SHP77 (cell line): ENCODE results near the gene TMPRSS11D.

Source experiments
- DNase-seq, 2 experiments: peaks; one replicate each; lab custom pipeline; 2025; lab: John Stamatoyannopoulos, UW

Gene TMPRSS11D, protein sequence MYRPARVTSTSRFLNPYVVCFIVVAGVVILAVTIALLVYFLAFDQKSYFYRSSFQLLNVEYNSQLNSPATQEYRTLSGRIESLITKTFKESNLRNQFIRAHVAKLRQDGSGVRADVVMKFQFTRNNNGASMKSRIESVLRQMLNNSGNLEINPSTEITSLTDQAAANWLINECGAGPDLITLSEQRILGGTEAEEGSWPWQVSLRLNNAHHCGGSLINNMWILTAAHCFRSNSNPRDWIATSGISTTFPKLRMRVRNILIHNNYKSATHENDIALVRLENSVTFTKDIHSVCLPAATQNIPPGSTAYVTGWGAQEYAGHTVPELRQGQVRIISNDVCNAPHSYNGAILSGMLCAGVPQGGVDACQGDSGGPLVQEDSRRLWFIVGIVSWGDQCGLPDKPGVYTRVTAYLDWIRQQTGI

GRCh38 chr4:67883902-67884301, at the start of gene TMPRSS11D:
Gene TMPRSS11D (minus strand): TSS chr4:67884002. CDS start chr4:67883933, 69 bp downstream.
- no peak for DNase-seq

DNA sequence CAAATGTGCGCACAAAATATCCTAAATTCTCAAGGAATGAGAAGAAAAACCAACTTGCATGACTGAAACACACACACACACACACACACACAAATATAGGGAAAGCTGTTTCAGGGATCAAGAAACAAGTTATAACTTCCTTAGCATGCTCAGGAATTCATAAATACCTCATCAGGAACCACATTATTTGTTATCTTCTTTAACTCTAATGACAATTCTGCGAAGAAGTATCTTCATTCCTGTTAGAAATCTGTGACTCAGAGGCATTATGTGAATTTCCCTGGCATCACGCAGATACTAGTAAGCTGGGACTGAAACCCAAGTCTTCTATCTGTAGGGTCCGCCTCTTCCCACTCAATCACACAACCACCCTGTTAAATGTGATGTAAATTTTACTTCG, 49.2 kb upstream of the TMPRSS11D start:
- DNase-seq = no peak

GRCh38 chr4:67931256-67931655, 47.5 kb upstream of the TMPRSS11D start:
- no peak for DNase-seq

DNA sequence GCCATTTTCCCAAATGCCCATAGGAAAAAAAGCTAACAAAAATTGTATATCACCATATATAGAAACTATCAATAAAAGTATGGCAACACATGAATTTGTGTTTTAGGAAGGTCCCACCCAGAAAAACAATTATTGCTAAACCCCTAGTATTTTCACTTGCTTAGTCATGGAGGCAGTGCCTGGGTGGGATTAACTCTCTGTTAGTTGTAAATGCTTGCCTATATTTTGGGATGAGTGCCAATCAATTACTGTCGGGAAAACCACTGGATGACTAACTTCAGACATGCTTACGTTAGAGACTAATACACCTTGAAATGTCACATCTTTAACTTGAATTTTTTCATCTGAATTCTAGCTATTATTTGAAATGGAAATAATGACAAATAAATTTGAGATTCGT, 45.6 kb upstream of the TMPRSS11D start:
- DNase-seq = no peak

- no peak for DNase-seq
Measured at GRCh38 chr4:67928546-67928945, 44.7 kb upstream of the TMPRSS11D start.

GRCh38 chr4:67927251-67927650, 43.4 kb upstream of the TMPRSS11D start:
- DNase-seq = no peak

DNA sequence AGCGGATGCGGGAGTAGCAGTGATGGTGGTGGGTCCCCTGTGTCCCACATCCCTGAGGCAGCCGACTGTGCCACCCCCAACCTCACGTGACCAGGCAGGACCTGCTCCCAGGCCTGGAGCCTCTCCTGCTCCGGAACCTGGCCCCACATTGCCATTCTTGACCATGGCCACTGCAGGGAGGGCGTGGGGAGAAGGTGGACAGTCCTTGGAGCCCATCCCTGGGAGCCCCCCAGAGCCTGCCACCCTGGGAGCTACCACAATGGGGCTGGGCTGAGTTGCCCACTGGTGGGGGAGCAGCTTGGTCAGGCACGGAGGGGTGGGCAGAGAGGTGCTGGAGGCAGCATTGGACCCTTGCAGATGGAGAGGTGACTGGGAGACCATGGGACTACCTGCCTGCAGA, 42.7 kb upstream of the TMPRSS11D start:
- DNase-seq = no peak

DNA sequence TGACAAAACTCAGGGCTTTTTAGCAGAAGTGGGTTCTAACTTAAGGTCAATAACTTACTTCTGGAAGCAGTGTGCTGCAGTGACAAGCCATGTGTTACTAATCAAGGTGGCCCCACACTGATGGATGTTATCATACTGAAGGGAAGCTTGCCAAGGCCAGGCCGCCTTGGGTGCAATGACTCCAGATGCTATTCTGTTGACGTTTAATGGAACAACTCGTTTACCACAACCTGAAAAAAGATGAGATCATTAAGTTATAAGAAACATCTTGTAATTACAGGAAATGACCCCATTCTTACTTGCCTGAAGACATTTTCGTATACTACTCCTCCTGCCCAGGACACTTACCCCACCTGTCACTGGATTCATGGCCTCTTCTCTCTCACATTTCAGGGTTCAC, 38.9 kb upstream of the TMPRSS11D start:
- DNase-seq = no peak

DNA sequence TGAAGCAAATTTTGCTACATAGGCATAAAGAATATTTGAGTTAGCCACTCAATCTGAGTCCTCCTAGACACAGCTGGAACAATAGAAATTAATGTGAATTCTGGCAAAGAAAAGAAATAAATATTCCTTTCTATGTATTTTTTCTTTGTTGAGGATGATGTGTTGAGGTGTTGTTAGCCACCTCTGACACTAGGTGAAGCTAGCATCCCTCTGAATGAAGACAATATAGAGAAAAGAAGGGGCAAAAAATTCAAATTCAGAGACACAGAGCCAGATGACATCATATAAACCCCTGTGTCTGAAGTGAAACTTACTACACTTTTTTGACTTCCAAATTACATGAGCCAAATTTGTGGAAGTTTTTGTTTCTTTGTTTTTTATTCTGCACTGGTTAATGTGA, 34.6 kb upstream of the TMPRSS11D start:
- DNase-seq = no peak

DNA sequence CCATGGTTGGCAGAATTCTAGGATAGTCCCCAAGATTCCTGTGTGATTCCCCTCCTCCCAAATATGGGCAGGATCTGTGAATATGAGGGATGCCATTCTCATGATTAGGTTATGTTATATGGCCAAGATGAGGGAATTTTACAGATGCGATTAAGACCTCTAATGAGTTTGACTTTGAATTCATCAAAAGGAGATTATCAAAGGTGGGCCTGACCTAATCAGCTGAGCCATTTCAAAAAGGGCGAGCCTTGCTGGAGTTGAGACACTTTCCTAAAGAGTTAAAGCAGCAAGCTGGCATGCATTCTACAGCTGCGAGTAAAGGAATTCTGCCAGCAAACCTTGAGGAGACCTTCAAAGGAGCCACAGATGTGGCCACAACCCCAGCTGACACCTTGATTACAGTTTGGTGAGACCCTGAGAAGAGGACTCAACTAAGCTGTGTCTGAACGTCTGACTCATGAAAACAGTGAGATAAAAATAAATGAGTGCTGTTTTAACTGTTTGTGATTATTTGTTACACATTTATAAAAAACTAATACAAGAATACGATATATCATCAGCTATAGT, 31.7 kb upstream of the TMPRSS11D start:
- DNase-seq = no peak

DNA sequence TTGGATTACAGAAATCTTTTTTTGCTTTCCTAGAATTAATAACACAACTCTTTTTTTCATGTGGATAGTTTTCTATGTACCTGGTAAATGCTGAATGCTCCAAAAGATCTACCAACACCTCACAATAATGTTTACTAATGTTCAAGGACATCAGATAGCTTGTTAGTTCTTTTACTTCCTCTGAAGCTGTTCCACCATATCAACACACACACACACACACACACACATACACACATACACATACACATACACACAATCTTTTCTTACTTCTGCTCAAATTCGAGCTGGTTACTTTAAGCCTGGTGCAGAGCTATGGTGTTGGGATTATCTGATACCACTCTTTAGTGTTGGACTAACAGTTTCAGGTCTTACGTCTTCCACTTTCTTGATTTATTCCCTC, 28.3 kb upstream of the TMPRSS11D start:
- no peak for DNase-seq

DNA sequence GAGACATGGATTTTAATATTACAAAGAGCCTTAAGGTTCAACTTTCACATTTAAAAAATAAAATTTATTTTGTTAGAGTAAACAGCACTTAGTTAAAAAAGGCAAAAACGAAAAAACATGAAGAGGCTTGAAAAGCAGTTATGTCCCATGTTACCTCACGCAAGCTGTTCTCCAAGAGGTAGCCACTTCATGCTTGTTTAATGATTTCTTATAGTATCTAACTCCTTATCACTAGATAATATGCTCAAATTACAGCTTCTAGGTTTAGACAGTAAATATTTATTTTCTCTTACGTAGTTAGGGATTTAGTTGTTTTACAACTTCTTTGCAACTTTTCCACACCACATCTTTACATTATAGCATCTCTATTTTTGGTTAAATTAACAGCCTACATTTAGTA, 27.8 kb upstream of the TMPRSS11D start:
- DNase-seq = no peak

DNA sequence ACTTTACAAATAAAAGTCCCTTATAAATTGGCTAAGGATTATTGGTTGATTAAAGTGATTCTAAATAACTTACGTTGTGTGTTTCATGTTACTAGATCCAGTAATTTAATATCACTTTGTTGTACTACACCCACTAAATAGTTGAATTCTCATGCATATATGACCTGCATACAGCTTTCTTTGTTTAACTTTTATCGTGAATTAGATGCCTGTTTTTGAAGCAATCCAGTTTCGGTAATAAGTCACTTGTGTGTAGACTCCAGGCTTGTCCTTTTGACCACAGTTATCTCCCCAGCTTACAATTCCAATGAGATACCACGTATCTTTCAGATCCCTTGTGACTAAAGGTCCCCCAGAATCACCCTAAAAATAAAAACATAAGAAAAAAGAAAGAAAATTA, 27.3 kb upstream of the TMPRSS11D start:
- DNase-seq = no peak

DNA sequence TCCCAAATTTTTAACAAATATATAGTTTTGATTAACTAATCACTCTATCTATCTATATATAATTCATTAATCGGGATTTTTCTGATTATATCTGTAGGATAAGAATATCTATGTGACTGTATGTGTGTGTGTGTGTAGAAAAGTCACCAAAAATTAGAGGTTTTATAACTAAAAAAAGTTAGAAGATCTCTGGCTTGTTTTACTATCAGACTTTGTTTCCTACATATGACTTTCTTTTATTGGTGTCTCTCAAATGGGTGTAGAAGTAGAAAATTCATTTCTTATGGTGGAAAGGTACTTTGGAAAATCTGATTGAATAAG, 26.7 kb upstream of the TMPRSS11D start:
- no peak for DNase-seq

DNA sequence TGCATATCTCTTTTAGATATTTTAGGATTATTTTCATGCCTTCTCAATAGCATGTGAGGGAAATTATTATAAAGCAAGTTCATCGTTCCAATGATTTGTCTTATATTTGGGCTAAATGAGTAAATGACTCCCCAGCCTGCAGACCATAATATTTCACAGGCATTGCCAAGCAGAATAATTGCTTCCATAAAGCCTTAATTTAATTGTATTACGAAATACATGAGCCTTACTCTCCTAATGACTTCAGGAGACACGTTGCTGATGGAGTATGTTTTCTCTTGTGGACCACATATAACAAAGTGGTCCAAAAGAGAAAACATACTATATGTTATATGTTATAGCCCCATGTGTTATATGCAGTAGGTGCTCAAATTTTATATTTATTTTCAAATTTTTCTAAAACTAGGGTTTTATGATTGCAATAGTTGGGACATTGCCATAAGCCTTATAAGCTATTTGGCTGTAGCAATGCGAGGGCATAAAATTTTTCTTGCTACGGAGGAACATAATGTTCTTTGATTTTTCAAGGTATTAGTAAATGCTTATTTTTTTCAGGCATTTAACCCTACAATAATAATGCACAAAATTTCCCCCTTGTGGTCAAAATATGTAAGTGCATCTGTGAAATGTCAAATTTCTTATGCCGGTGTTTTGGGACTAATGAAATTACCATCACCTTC, 26.2 kb upstream of the TMPRSS11D start:
- DNase-seq = no peak

GRCh38 chr4:67907650-67908049, 23.8 kb upstream of the TMPRSS11D start:
- no peak for DNase-seq

GRCh38 chr4:67899096-67899495, 15.3 kb upstream of the TMPRSS11D start:
- DNase-seq = no peak

- DNase-seq = no peak
Measured at GRCh38 chr4:67897686-67898085, 13.9 kb upstream of the TMPRSS11D start.

- DNase-seq = no peak
Measured at GRCh38 chr4:67896421-67897065, 12.7 kb upstream of the TMPRSS11D start.

DNA sequence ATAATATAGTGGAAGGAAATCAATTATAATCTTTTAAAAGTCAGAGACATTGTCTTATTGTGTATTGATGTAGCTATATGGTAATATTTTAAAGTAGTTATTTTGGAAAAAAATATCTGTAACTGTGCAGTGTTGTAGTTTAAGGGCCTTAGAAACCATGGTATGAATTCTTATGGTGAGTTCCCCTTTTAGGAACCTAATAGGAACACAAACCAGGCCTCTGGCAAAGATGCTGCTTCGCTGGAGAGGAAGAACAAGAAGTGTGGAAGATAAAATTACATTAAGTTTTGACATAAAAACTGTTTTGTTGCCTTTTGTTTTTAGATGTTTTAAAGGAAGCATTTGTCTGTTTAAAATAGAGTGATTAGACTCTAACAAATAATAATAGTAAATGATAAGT, 10.9 kb upstream of the TMPRSS11D start:
- DNase-seq = no peak

- no peak for DNase-seq
Measured at GRCh38 chr4:67892905-67893304, 9.1 kb upstream of the TMPRSS11D start.

DNA sequence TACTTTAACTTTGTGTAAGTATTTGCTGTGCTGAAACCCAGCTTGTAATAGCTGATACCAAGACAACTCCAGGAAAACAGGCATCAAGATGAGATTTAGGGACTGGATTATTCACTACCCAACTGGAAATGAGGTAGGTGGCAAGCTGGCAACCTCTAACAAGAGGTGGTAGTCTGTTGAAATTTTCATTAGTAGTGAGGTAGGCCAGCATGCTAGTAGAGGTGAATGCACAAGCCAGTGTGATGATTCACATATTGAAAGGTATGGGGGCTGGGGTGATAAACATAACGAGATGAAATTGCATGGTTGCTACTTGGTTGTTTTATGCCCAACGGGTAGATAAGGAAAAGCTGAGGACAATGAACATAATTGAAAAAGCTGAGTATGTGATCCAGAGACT, 8.5 kb upstream of the TMPRSS11D start:
- no peak for DNase-seq

GRCh38 chr4:67891645-67892044, 7.8 kb upstream of the TMPRSS11D start:
- DNase-seq = no peak
